ENCODE results near the gene PGA5. TPM values are rescaled to one million over a fixed set of nuclear protein-coding genes. Genes with fewer than 3 reads are reported as not detected.
"Not testable (repeated sequence)": the region's sequence is repeated elsewhere in the genome, so short reads cannot be mapped to it uniquely, and the experiment has no call there.

PGA5 gene
- 1 to 10 TPM in 1 of 7 donors, under 1 TPM in 2, not detected in 4; 0.69 to 1.7 (median 0.94) TPM for total RNA-seq
- 1 to 10 TPM in 1 of 2 donors, under 1 TPM in 1; 0.27 to 1.1 TPM for polyA plus RNA-seq
- long read RNA-seq, donor 1, partial matches to known transcripts, result 1 of 5 reads
- long read RNA-seq, donor 1, other reads (novel, unspliced or antisense), result 3 of 5 reads
- long read RNA-seq, donor 2, result 0 reads
- long read RNA-seq, donor 3, partial matches to known transcripts, result 3 of 3 reads
- long read RNA-seq, donor 3, other reads (novel, unspliced or antisense), result 0 of 3 reads

DNA sequence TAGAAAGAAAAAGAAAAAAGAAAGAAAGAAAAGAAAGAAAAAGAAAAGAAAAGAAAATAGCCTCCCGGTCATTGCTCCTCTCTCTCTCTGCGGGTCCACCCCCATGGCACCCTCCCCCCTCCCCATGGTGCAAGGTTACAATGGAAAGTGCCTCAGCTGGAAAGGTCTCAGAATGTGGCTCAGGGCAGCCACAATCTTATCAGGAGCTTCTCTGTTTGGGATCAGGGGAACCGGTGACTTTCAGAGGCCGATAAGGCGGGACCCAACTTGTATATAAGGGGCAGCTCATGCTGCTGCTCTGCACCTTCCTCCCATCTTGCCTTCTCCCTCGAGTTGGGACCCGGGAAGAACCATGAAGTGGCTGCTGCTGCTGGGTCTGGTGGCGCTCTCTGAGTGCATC lies at the start of gene PGA5:
TSS of gene PGA5 (plus strand) at position 301 of the 400 bp plus-strand sequence. CDS start at position 353, 52 bp downstream.
- DNase-seq; H3K27me3 ChIP-seq; intact Hi-C loops (cut with DNase I): not testable (repeated sequence)

DNA sequence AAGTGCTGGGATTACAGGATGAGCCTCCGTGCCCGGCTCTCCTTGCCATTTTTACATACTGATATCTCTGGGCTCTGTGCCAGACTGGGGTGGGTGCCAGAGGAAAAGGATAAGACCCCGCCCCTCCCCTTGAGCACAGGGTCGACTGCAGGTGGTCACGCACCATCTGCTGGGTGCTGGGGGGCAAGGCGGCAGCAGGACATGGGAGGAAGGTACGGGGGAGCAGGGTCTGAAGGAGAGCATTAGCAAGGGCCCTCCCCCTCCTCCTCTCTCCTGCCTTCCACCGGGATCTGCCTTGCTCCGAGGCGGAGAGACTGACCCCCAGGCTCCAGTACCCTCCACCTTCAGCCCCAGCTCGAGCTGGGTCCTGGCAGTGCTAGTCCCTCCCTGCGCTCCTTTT lies 47.4 kb upstream of the PGA5 start:
- Histone ChIP-seq H3K36me3 (no peaks in the 10 kb centered on the region), H3K9me3 (no peaks in the 10 kb centered on the region), H3K4me3 (no peak overlapping the region), H3K4me1 (ENCODE audit: insufficient read depth) (no peaks in the 10 kb centered on the region), H3K27me3 (no peaks in the 10 kb centered on the region), H3K27ac (no peak overlapping the region)
- intact Hi-C loops (cut with DNase I), result no loop called here
- 12 to 19% (median 17%) methylated on average over 11 to 12 of the region's 12 CpGs for WGBS, 3 donors
- no peak for TF ChIP-seq POLR2A (IDR thresholded peaks at IDR 0.05)
- no peak for TF ChIP-seq EP300 (IDR thresholded peaks at IDR 0.05)
- TF ChIP-seq, protein P1, sequence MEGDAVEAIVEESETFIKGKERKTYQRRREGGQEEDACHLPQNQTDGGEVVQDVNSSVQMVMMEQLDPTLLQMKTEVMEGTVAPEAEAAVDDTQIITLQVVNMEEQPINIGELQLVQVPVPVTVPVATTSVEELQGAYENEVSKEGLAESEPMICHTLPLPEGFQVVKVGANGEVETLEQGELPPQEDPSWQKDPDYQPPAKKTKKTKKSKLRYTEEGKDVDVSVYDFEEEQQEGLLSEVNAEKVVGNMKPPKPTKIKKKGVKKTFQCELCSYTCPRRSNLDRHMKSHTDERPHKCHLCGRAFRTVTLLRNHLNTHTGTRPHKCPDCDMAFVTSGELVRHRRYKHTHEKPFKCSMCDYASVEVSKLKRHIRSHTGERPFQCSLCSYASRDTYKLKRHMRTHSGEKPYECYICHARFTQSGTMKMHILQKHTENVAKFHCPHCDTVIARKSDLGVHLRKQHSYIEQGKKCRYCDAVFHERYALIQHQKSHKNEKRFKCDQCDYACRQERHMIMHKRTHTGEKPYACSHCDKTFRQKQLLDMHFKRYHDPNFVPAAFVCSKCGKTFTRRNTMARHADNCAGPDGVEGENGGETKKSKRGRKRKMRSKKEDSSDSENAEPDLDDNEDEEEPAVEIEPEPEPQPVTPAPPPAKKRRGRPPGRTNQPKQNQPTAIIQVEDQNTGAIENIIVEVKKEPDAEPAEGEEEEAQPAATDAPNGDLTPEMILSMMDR (IDR thresholded peaks at IDR 0.05), result no peak
- DNase-seq, result peak in 2 of 5 donors; percentile 23 to 49

More for the DNA sequence above, at the start of gene PGA5:
- H3K4me1 ChIP-seq (ENCODE audit: insufficient read depth); H3K27ac ChIP-seq; H3K4me3 ChIP-seq; H3K9me3 ChIP-seq; H3K36me3 ChIP-seq: not testable (repeated sequence)
- no CpG with 5 or more reads among the region's 8 CpGs for WGBS, 3 donors

DNA sequence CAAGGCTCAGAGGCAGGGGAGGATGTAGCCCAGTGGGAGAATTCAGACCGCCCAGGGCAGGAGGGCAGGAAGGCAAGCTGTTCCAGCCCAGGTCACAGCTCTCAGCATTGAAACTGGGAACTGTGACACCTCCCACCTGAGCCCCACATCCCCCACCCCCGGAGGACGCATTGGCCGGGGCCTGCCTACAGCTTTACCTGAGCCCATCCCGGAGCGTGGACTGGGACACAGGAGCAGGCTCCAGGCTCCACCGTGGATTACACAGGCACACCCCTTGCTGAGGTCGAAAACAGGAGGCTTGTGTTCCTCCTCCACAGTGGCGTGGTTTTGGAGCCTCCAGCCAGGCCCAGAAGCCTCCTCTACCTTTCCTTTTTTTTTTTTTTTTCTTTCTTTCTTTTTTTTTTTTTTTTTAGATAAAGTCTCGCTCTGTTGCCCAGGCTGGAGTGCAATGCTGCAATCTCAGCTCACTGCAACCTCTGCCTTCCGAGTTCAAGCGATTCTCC lies 46.8 kb upstream of the PGA5 start:
- Histone ChIP-seq H3K36me3 (no peaks in the 10 kb centered on the region), H3K4me3 (no peak overlapping the region), H3K27ac (no peak overlapping the region), H3K27me3 (no peaks in the 10 kb centered on the region), H3K4me1 (ENCODE audit: insufficient read depth) (no peaks in the 10 kb centered on the region), H3K9me3 (no peaks in the 10 kb centered on the region)
- no peak for DNase-seq
- TF ChIP-seq EP300 (IDR thresholded peaks at IDR 0.05), result no peak
- TF ChIP-seq, protein P1 (IDR thresholded peaks at IDR 0.05), result no peak
- no peak for TF ChIP-seq POLR2A (IDR thresholded peaks at IDR 0.05)
- WGBS, 3 donors, result 49 to 54% (median 50%) methylated on average over 12 of the region's 12 CpGs
- intact Hi-C loops (cut with DNase I), result no loop called here

DNA sequence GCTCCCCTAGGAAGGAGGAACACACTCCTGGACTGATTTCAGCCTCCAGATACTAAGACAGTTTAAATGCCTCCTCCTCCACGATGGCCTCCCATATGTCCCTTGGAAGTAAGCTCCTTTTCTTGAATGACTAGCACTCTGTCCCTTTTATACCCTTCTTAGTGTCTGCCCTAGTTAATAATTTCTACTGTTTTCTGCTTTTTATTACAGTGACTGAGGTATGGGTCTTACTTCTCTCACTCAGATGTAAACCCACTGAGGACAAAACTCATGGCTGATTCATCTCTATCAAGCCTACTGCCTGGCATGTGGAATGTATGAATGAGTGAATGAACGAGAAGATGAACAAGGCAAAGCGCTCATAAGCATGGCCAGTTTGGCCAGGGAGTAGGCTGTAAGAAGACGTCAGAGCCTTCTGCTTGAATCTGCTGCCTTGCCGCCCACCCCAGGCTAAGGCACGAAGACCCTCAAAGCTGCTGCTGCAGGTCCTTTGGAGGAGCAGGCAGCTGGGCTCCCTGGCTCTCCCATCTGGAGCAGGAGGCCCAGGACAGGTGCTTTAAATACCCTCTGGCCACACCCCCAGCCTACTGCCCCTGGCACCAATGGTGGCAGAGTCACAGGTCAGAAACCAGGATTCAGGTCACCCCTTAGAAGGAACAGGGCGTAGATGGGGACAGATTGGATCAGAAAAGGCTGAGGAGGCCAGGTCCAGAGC lies 45.8 kb upstream of the PGA5 start:
- Histone ChIP-seq H3K4me1 (ENCODE audit: insufficient read depth) (no peaks in the 10 kb centered on the region), H3K4me3 (no peak overlapping the region), H3K27ac (no peak overlapping the region), H3K9me3 (no peaks in the 10 kb centered on the region), H3K27me3 (no peaks in the 10 kb centered on the region), H3K36me3 (no peaks in the 10 kb centered on the region)
- DNase-seq, result no peak
- TF ChIP-seq POLR2A (IDR thresholded peaks at IDR 0.05), result no peak
- TF ChIP-seq, protein P1 (IDR thresholded peaks at IDR 0.05), result no peak
- TF ChIP-seq EP300 (IDR thresholded peaks at IDR 0.05), result no peak
- intact Hi-C loops (cut with DNase I), result no loop called here
- WGBS, 3 donors, result 80 to 82% (median 81%) methylated on average over 7 of the region's 7 CpGs

DNA sequence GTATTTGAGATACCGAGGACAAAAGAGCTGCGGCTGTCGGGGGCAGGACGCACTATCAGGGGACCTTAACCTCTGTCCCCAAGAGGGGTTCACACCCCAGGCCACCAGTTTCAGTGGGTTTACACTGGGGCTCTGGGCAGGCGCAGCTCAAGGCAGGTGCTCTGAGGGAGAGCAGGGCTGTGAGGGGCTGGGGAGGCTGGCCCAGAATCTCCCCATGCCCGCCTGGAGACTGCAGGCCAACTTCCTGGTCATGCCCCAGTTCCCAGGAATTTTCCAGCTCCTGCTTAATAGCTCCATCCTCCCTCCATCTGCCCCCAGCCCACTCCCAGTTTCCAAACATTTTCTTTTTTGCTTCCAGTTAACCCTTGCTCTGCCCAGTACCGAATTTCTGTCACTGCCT lies 45.3 kb upstream of the PGA5 start:
- intact Hi-C loops (cut with DNase I), result no loop called here
- Histone ChIP-seq H3K36me3 (no peaks in the 10 kb centered on the region), H3K4me3 (no peak overlapping the region), H3K27ac (no peak overlapping the region), H3K9me3 (no peaks in the 10 kb centered on the region), H3K27me3 (no peaks in the 10 kb centered on the region), H3K4me1 (ENCODE audit: insufficient read depth) (no peaks in the 10 kb centered on the region)
- TF ChIP-seq, protein P1 (IDR thresholded peaks at IDR 0.05), result no peak
- TF ChIP-seq POLR2A (IDR thresholded peaks at IDR 0.05), result no peak
- TF ChIP-seq EP300 (IDR thresholded peaks at IDR 0.05), result no peak
- no peak for DNase-seq
- 59 to 72% (median 70%) methylated on average over 7 of the region's 7 CpGs for WGBS, 3 donors

All from ovary (tissue), 10 donors.